ENCODE results near the gene PTCH2. TPM values are rescaled to one million over a fixed set of nuclear protein-coding genes. Genes with fewer than 3 reads are reported as not detected.

The PTCH2 gene
- total RNA-seq, 2 donors from 2014 or later = 0.26 to 0.99 TPM

DNA sequence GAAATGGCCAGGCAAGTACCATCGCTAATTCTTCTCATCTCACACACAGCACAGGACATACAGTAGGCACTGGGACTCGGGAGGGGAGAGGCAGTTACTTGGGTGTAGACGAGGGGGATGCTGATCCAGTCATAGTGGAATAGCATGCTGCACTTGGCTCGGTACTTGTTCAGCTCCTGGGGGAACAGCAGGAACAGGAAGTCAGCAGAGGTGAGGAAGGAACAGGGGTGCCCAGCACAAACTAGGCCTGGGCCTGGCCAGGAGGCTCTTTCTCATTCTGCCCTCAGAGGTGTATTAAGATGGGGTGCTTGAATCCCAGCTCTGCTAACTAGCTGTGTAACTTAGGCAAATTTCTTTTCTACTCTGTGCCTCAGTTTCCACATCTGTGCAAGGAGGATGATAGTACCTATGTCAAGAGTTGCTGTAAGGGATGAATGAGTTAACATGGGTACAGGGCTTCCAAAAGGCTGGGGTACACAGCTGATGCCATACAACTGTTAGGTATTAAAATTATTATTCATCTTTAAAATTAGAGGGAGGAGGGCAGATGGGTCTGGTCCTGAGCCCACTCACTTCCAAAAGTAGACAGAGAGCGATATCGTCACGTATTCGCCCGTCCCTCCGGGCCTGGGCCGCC lies 57.4 kb downstream of the PTCH2 start:
- Histone ChIP-seq H3K4me1 (peaks cover 31% of the 10 kb centered on the region), H3K27me3 (no peaks in the 10 kb centered on the region), H3K9me3 (no peaks in the 10 kb centered on the region), H3K36me3 (replicated peaks in 1 of 2; ENCODE audit: insufficient read depth in 1 of 2, low read depth in 2 of 2) (peaks cover 0 to 3% of the 10 kb centered on the region in 2 donors), H3K4me3 (no peak overlapping the region), H3K27ac (peak overlapping the region in 3 of 4 donors; percentile 64 to 75 (median 66))
- DNase-seq = no peak
- TF ChIP-seq POLR2A (IDR thresholded peaks at IDR 0.05) (no peak), CTCF (IDR thresholded peaks at IDR 0.05) (no peak)
- intact Hi-C loops (cut with DNase I) = no loop called here
- WGBS, 2 donors = 33 to 42% methylated on average over 11 of the region's 11 CpGs
- ATAC-seq = no peak

GRCh38 chr1:44785029-44785380 lies 58.0 kb downstream of the PTCH2 start:
- intact Hi-C loops (cut with DNase I) = no loop called here
- no peak for DNase-seq
- Histone ChIP-seq H3K4me1 (peaks cover 31% of the 10 kb centered on the region), H3K27me3 (no peaks in the 10 kb centered on the region), H3K9me3 (no peaks in the 10 kb centered on the region), H3K4me3 (no peak overlapping the region), H3K36me3 (replicated peaks in 1 of 2; ENCODE audit: insufficient read depth in 1 of 2, low read depth in 2 of 2) (peaks cover 0 to 3% of the 10 kb centered on the region in 2 donors), H3K27ac (no peak overlapping the region)
- WGBS, 2 donors = 84 to 89% methylated on average over 5 to 6 of the region's 6 CpGs
- TF ChIP-seq CTCF (IDR thresholded peaks at IDR 0.05) (no peak), POLR2A (IDR thresholded peaks at IDR 0.05) (no peak)
- no peak for ATAC-seq

- DNase-seq (peak in 1 of 4 donors; percentile 44), ATAC-seq (peak; percentile 12)
- Histone ChIP-seq H3K27ac (peak overlapping the region in 1 of 4 donors; percentile 35), H3K9me3 (no peaks in the 10 kb centered on the region), H3K4me3 (peak overlapping the region in 1 of 2 donors; percentile 8), H3K4me1 (peaks cover 31% of the 10 kb centered on the region), H3K27me3 (no peaks in the 10 kb centered on the region), H3K36me3 (replicated peaks in 1 of 2; ENCODE audit: insufficient read depth in 1 of 2, low read depth in 2 of 2) (peaks cover 0 to 5% of the 10 kb centered on the region in 2 donors)
- 18 to 37% methylated on average over 3 to 34 of the region's 71 CpGs for WGBS, 2 donors
- TF ChIP-seq CTCF (IDR thresholded peaks at IDR 0.05) (no peak), POLR2A (IDR thresholded peaks at IDR 0.05) (no peak)
- intact Hi-C loops (cut with DNase I) = no loop called here
Measured at GRCh38 chr1:44784094-44785028, 58.7 kb downstream of the PTCH2 start.

DNA sequence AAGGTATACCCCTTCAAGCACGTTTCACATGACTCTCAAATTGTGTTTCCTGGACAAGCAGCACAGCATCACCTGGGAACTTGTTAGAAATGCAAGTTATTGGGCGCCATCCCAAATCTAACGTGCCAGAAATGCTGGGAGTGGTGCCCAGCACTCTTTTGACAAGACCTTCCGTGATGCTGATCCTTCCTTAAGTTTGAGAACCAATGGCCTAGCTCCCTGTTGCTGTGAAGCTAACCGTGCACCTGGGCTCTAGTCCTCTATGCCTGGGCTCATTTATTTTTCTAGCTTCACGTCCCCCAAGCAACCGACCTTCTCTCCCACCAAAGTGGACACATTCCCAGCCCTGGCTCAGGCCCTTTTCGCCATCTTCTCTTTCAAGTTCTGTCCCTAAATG lies 59.4 kb downstream of the PTCH2 start:
- 37 to 46% methylated on average over 8 of the region's 8 CpGs for WGBS, 2 donors
- no peak for ATAC-seq
- intact Hi-C loops (cut with DNase I) = no loop called here
- DNase-seq = peak in 3 of 4 donors; percentile 47 to 51 (median 48)
- Histone ChIP-seq H3K4me1 (peaks cover 31% of the 10 kb centered on the region), H3K9me3 (no peaks in the 10 kb centered on the region), H3K27me3 (no peaks in the 10 kb centered on the region), H3K27ac (peak overlapping the region in 1 of 4 donors; percentile 35), H3K4me3 (no peak overlapping the region), H3K36me3 (replicated peaks in 1 of 2; ENCODE audit: insufficient read depth in 1 of 2, low read depth in 2 of 2) (peaks cover under 1 to 10% of the 10 kb centered on the region in 2 donors)
- TF ChIP-seq CTCF (IDR thresholded peaks at IDR 0.05) (no peak), POLR2A (IDR thresholded peaks at IDR 0.05) (no peak)
